ENCODE measurements around the gene FRS2. TPM values are rescaled to one million over a fixed set of nuclear protein-coding genes. Genes with fewer than 3 reads are reported as not detected.

FRS2 gene
- total RNA-seq, 2 experiments from 2014 or later = 12.8 to 15.1 TPM

- POLR2A ChIA-PET = no interaction called here
- CTCF ChIA-PET = no interaction called here
- H3K27ac Mint-ChIP-seq = no peak overlapping the region
Observed at GRCh38 chr12:69471667-69472385, 1.6 kb downstream of the FRS2 start.

GRCh38 chr12:69473262-69473661, 3.1 kb downstream of the FRS2 start:
- POLR2A ChIA-PET = no interaction called here
- CTCF ChIA-PET = interaction anchor here (1.3 kb wide), 1 partner anchor 11 kb away, joined by 3 read pairs; no protein-coding TSS in a partner anchor
- Mint-ChIP-seq H3K9me3 (no peaks in the 10 kb centered on the region), H3K4me1 (peaks cover 32% of the 10 kb centered on the region), H3K4me3 (no peak overlapping the region), H3K36me3 (ENCODE audit: low read depth) (peaks cover 12% of the 10 kb centered on the region), H3K27ac (no peak overlapping the region), H3K27me3 (no peaks in the 10 kb centered on the region)
- DNase-seq = no peak

More at GRCh38 chr12:69471667-69472385, 1.6 kb downstream of the FRS2 start:
- peaks cover 12% of the 10 kb centered on the region for H3K36me3 Mint-ChIP-seq (ENCODE audit: low read depth)
- DNase-seq = no peak
- H3K4me3 Mint-ChIP-seq = peak overlapping the region; percentile 35
- H3K27me3 Mint-ChIP-seq = no peaks in the 10 kb centered on the region
- peaks cover 32% of the 10 kb centered on the region for H3K4me1 Mint-ChIP-seq
- H3K9me3 Mint-ChIP-seq = no peaks in the 10 kb centered on the region

- Mint-ChIP-seq H3K36me3 (ENCODE audit: low read depth) (peaks cover 12% of the 10 kb centered on the region), H3K27me3 (no peaks in the 10 kb centered on the region), H3K4me3 (no peak overlapping the region), H3K4me1 (peaks cover 32% of the 10 kb centered on the region), H3K27ac (no peak overlapping the region), H3K9me3 (no peaks in the 10 kb centered on the region)
- CTCF ChIA-PET = no interaction called here
- POLR2A ChIA-PET = no interaction called here
- no peak for DNase-seq
Observed at GRCh38 chr12:69474456-69474855, 4.3 kb downstream of the FRS2 start.

- Mint-ChIP-seq H3K4me3 (no peak overlapping the region), H3K4me1 (peaks cover 32% of the 10 kb centered on the region), H3K27me3 (no peaks in the 10 kb centered on the region), H3K27ac (no peak overlapping the region), H3K9me3 (no peaks in the 10 kb centered on the region), H3K36me3 (ENCODE audit: low read depth) (peaks cover 15% of the 10 kb centered on the region)
- ChIA-PET POLR2A (interaction anchor here (1.2 kb wide), 1 partner anchor 115 kb away, joined by 4 read pairs; no protein-coding TSS in a partner anchor), CTCF (interaction anchor here (1.1 kb wide), 1 partner anchor 19 kb away, joined by 3 read pairs; no protein-coding TSS in a partner anchor)
- no peak for DNase-seq
Observed at GRCh38 chr12:69475237-69475975, 5.2 kb downstream of the FRS2 start.

- POLR2A ChIA-PET = interaction anchor here (1.2 kb wide), 1 partner anchor 116 kb away, joined by 4 read pairs; no protein-coding TSS in a partner anchor
- Mint-ChIP-seq H3K36me3 (ENCODE audit: low read depth) (peaks cover 14% of the 10 kb centered on the region), H3K4me3 (no peak overlapping the region), H3K27me3 (no peaks in the 10 kb centered on the region), H3K4me1 (peaks cover 25% of the 10 kb centered on the region), H3K27ac (no peak overlapping the region), H3K9me3 (no peaks in the 10 kb centered on the region)
- DNase-seq = no peak
- CTCF ChIA-PET = interaction anchor here (0.8 to 1.1 kb wide), 2 partner anchors 18 to 94 kb away, joined by 3 read pairs; no protein-coding TSS in a partner anchor
Observed at GRCh38 chr12:69476276-69477017, 6.3 kb downstream of the FRS2 start.

- Mint-ChIP-seq H3K27ac (no peak overlapping the region), H3K4me3 (no peak overlapping the region), H3K4me1 (peaks cover 8% of the 10 kb centered on the region), H3K36me3 (ENCODE audit: low read depth) (peaks cover 14% of the 10 kb centered on the region), H3K27me3 (no peaks in the 10 kb centered on the region), H3K9me3 (no peaks in the 10 kb centered on the region)
- POLR2A ChIA-PET = interaction anchor here (0.9 kb wide), 1 partner anchor 9 kb away, joined by 3 read pairs; no protein-coding TSS in a partner anchor
- no peak for DNase-seq
- CTCF ChIA-PET = no interaction called here
Observed at GRCh38 chr12:69479675-69480074, 9.5 kb downstream of the FRS2 start.

GRCh38 chr12:69480698-69481097, 10.5 kb downstream of the FRS2 start:
- Mint-ChIP-seq H3K9me3 (no peaks in the 10 kb centered on the region), H3K4me3 (no peak overlapping the region), H3K4me1 (peaks cover 8% of the 10 kb centered on the region), H3K27ac (no peak overlapping the region), H3K36me3 (ENCODE audit: low read depth) (peaks cover 16% of the 10 kb centered on the region), H3K27me3 (no peaks in the 10 kb centered on the region)
- DNase-seq = no peak
- CTCF ChIA-PET = no interaction called here
- POLR2A ChIA-PET = interaction anchor here (0.9 to 1.0 kb wide), 2 partner anchors 10 to 120 kb away, joined by 3 read pairs; no protein-coding TSS in a partner anchor

- DNase-seq = no peak
Observed at GRCh38 chr12:69481133-69481532, 10.9 kb downstream of the FRS2 start.

GRCh38 chr12:69483700-69484099, 13.5 kb downstream of the FRS2 start:
- Mint-ChIP-seq H3K9me3 (peaks cover 3% of the 10 kb centered on the region), H3K27me3 (no peaks in the 10 kb centered on the region), H3K4me1 (peaks cover 14% of the 10 kb centered on the region), H3K36me3 (ENCODE audit: low read depth) (peaks cover 35% of the 10 kb centered on the region), H3K27ac (no peak overlapping the region), H3K4me3 (no peak overlapping the region)
- no peak for DNase-seq
- ChIA-PET POLR2A (no interaction called here), CTCF (interaction anchor here (1.1 kb wide), 1 partner anchor 11 kb away, joined by 3 read pairs; no protein-coding TSS in a partner anchor)

More at GRCh38 chr12:69481133-69481532, 10.9 kb downstream of the FRS2 start:
- Mint-ChIP-seq H3K27ac (no peak overlapping the region), H3K4me3 (no peak overlapping the region), H3K9me3 (no peaks in the 10 kb centered on the region), H3K36me3 (ENCODE audit: low read depth) (peaks cover 16% of the 10 kb centered on the region), H3K4me1 (peaks cover 8% of the 10 kb centered on the region), H3K27me3 (no peaks in the 10 kb centered on the region)
- CTCF ChIA-PET = no interaction called here
- POLR2A ChIA-PET = interaction anchor here (1.0 kb wide), 1 partner anchor 121 kb away, joined by 3 read pairs; no protein-coding TSS in a partner anchor

- Mint-ChIP-seq H3K36me3 (ENCODE audit: low read depth) (peaks cover 35% of the 10 kb centered on the region), H3K9me3 (peaks cover 3% of the 10 kb centered on the region), H3K27ac (no peak overlapping the region), H3K27me3 (no peaks in the 10 kb centered on the region), H3K4me3 (no peak overlapping the region), H3K4me1 (peaks cover 14% of the 10 kb centered on the region)
- DNase-seq = no peak
- POLR2A ChIA-PET = no interaction called here
- CTCF ChIA-PET = interaction anchor here (0.7 to 1.1 kb wide), 2 partner anchors 11 to 19 kb away, joined by 3 to 4 read pairs; no protein-coding TSS in a partner anchor
Observed at GRCh38 chr12:69484428-69484827, 14.2 kb downstream of the FRS2 start.

- Mint-ChIP-seq H3K27me3 (no peaks in the 10 kb centered on the region), H3K4me3 (no peak overlapping the region), H3K4me1 (peaks cover 6% of the 10 kb centered on the region), H3K9me3 (peaks cover 3% of the 10 kb centered on the region), H3K27ac (no peak overlapping the region), H3K36me3 (ENCODE audit: low read depth) (peaks cover 22% of the 10 kb centered on the region)
- ChIA-PET CTCF (interaction anchor here (0.7 kb wide), 1 partner anchor 1699 kb away, joined by 3 read pairs; no protein-coding TSS in a partner anchor), POLR2A (no interaction called here)
- DNase-seq = no peak
Observed at GRCh38 chr12:69490920-69491643, 20.9 kb downstream of the FRS2 start.

GRCh38 chr12:69492739-69493138, 22.6 kb downstream of the FRS2 start:
- Mint-ChIP-seq H3K4me3 (no peak overlapping the region), H3K27ac (no peak overlapping the region)

More at GRCh38 chr12:69492739-69493138, 22.6 kb downstream of the FRS2 start:
- no peak for DNase-seq
- Mint-ChIP-seq H3K36me3 (ENCODE audit: low read depth) (peaks cover 10% of the 10 kb centered on the region), H3K9me3 (peaks cover under 1% of the 10 kb centered on the region), H3K4me1 (peaks cover 10% of the 10 kb centered on the region), H3K27me3 (no peaks in the 10 kb centered on the region)
- ChIA-PET CTCF (interaction anchor here (1.3 kb wide), 1 partner anchor 23 kb away, joined by 3 read pairs; no protein-coding TSS in a partner anchor), POLR2A (no interaction called here)

Data from activated CD4-positive, alpha-beta memory T cell treated with anti-CD3 and anti-CD28 coated beads, Interleukin-2, amount 10 ng/mL, durations not matched to agents 7 days and 5 days (primary cell).